Activated T-cell treated with anti-CD3 and anti-CD28 coated beads, Interleukin-2, amount 50 U/mL, for 72 hours (primary cell): ENCODE results near the gene NPAS3. TPM values are rescaled to one million over a fixed set of nuclear protein-coding genes. Genes with fewer than 3 reads are reported as not detected.
A peak's percentile ranks its signal among the peaks of the same experiment; 100 is the strongest.

Experiments
- ATAC-seq, 2 donors: fragments of 150-1000 bp; cut with Tn5 transposase; replicated peaks in 1 of 2; 2 replicates each; pipeline ENCODE4 v1.10.0; 2021; ENCODE audit warnings: moderate library complexity in 2 of 2, mild to moderate bottlenecking in 1 of 2
- DNase-seq, 2 donors: peaks; one replicate each; pipeline ENCODE4 v3.0.0; 2021 to 2022; ENCODE audit warnings: mixed read lengths in 1 of 2
- H3K27ac Mint-ChIP-seq: one replicate; pipeline ENCODE4 v1.8.0; 2022; ENCODE audit warnings: mild to moderate bottlenecking, moderate library complexity, mixed read lengths
- H3K27me3 Mint-ChIP-seq: one replicate; pipeline ENCODE4 v1.8.0; 2022; ENCODE audit warnings: low read depth, mixed read lengths
- H3K36me3 Mint-ChIP-seq, 2 donors: one replicate each; pipeline ENCODE4 v1.8.0; 2022; ENCODE audit warnings: mixed read lengths in 2 of 2, mild to moderate bottlenecking in 1 of 2; ENCODE audit not compliant: insufficient read depth in 2 of 2
- H3K4me1 Mint-ChIP-seq: one replicate; pipeline ENCODE4 v1.8.0; 2022; ENCODE audit warnings: low read depth, mixed read lengths
- H3K4me3 Mint-ChIP-seq, 2 donors: one replicate each; pipeline ENCODE4 v1.8.0; 2022; ENCODE audit warnings: mild to moderate bottlenecking in 2 of 2, mixed read lengths in 2 of 2, moderate library complexity in 2 of 2
- H3K9me3 Mint-ChIP-seq, 2 donors: one replicate each; pipeline ENCODE4 v1.8.0; 2022; ENCODE audit warnings: mixed read lengths in 2 of 2
- total RNA-seq, 2 donors: library from RNA; stranded (reverse); gene quantifications; one replicate each; pipeline ENCODE4 v1.2.3, GENCODE V29; 2022

Gene NPAS3
- total RNA-seq, 2 donors from 2014 or later = not detected

DNA sequence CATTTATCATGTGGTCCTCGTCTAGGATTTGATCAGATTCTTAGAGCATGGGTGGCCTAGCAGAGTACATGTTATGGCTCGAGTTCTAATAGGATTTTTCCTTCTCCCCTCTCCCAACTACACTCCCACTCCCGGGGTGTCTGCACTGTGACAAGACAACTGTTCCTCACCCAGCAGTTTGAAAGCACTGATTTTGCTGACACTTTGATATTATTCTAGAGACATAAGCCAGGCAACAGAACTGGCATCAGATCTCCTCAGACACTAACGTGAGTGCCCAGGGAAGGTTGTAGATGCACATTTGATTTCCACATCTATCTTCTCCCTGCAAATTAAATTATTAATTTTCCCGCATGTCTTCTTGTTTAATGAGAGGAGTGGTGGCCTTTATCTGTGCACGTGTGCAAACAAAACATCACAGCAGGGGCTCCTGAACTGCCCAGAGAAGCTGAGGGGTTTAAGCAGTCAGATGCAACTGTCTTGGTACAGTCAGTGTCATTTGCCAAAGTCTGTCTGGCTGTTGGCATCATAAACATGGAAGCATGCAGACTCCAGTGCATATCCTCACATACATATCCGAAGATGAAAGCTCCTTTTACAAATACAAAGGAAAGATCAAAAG, 491.8 kb downstream of the NPAS3 start:
- Mint-ChIP-seq H3K27me3 (no peaks in the 10 kb centered on the region), H3K36me3 (no peaks in the 10 kb centered on the region), H3K9me3 (no peaks in the 10 kb centered on the region), H3K27ac (no peak overlapping the region), H3K4me3 (no peak overlapping the region), H3K4me1 (peaks cover 1% of the 10 kb centered on the region)
- DNase-seq (no peak), ATAC-seq (no peak)

- Mint-ChIP-seq H3K4me1 (peaks cover 16% of the 10 kb centered on the region), H3K4me3 (no peak overlapping the region)
- DNase-seq = no peak
These were observed 493.8 kb downstream of the NPAS3 start for GRCh38 chr14:33432407-33433023.

DNA sequence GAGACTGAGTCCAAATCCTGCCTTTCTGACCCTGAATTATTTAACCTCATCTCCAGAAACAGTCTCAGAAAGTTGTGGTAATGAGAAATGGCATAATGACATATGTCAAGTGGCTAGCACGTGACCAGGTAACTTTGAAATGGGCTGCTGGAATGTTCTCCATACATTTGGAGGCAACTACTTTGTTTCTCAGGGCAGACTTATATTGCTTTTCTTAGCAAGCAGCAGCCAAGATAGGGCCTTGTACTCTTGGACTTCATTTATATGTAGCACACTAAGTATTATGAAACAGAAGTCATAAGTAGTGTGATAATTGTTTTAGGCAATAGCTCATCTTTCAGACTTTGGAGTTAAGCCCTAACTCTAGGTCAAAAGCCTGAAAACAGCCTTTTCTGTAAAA, 494.7 kb downstream of the NPAS3 start:
- no peaks in the 10 kb centered on the region for H3K36me3 Mint-ChIP-seq
- no peak for ATAC-seq
- H3K27ac Mint-ChIP-seq = no peak overlapping the region
- no peak overlapping the region for H3K4me3 Mint-ChIP-seq
- no peaks in the 10 kb centered on the region for H3K9me3 Mint-ChIP-seq
- H3K27me3 Mint-ChIP-seq = no peaks in the 10 kb centered on the region
- DNase-seq = no peak
- H3K4me1 Mint-ChIP-seq = peaks cover 16% of the 10 kb centered on the region

More at GRCh38 chr14:33432407-33433023, 493.8 kb downstream of the NPAS3 start:
- no peaks in the 10 kb centered on the region for H3K9me3 Mint-ChIP-seq
- H3K27ac Mint-ChIP-seq = no peak overlapping the region
- no peak for ATAC-seq
- H3K36me3 Mint-ChIP-seq = no peaks in the 10 kb centered on the region
- no peaks in the 10 kb centered on the region for H3K27me3 Mint-ChIP-seq

GRCh38 chr14:33435911-33436689, 497.4 kb downstream of the NPAS3 start:
- ATAC-seq (peak; percentile 87 to 96), DNase-seq (peak; percentile 10 to 24)
- Mint-ChIP-seq H3K4me3 (peak overlapping the region in 1 of 2 donors; percentile 27), H3K27me3 (no peaks in the 10 kb centered on the region), H3K9me3 (no peaks in the 10 kb centered on the region), H3K4me1 (peaks cover 16% of the 10 kb centered on the region), H3K27ac (peak overlapping the region; percentile 16), H3K36me3 (no peaks in the 10 kb centered on the region)

GRCh38 chr14:33441633-33442032, 503.0 kb downstream of the NPAS3 start:
- no peak for ATAC-seq
- Mint-ChIP-seq H3K4me1 (peaks cover 4% of the 10 kb centered on the region), H3K36me3 (peaks cover 0 to 2% of the 10 kb centered on the region in 2 donors), H3K9me3 (peaks cover 0 to 1% of the 10 kb centered on the region in 2 donors), H3K27me3 (no peaks in the 10 kb centered on the region), H3K27ac (no peak overlapping the region), H3K4me3 (no peak overlapping the region)
- DNase-seq = no peak

GRCh38 chr14:33444136-33444535, 505.5 kb downstream of the NPAS3 start:
- Mint-ChIP-seq H3K4me3 (no peak overlapping the region), H3K27me3 (no peaks in the 10 kb centered on the region), H3K4me1 (no peaks in the 10 kb centered on the region), H3K27ac (no peak overlapping the region), H3K9me3 (peaks cover 0 to 1% of the 10 kb centered on the region in 2 donors), H3K36me3 (peaks cover 0 to 2% of the 10 kb centered on the region in 2 donors)
- ATAC-seq = no peak
- DNase-seq = no peak

DNA sequence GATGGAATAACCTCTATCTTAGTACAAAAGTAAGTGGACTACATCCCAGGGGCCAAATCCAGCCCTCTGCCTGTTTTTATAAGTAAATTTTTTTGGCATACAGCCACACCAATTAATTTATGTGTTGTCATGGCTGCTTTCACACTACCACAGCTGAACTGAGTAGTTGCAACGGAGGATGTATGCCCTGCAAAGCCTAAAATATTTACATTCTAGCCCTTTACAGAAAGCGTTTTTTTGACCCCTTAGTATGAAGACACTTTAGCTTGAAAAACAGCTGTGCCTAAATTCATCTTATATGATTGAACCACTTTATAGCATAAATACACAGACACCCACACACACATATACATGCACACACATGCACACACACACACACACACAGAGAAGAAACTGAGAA, 510.6 kb downstream of the NPAS3 start:
- no peaks in the 10 kb centered on the region for H3K36me3 Mint-ChIP-seq
- no peaks in the 10 kb centered on the region for H3K9me3 Mint-ChIP-seq
- no peak overlapping the region for H3K4me3 Mint-ChIP-seq
- ATAC-seq = no peak
- no peaks in the 10 kb centered on the region for H3K4me1 Mint-ChIP-seq
- DNase-seq = no peak
- no peaks in the 10 kb centered on the region for H3K27me3 Mint-ChIP-seq
- H3K27ac Mint-ChIP-seq = no peak overlapping the region

GRCh38 chr14:33449703-33450395, 511.2 kb downstream of the NPAS3 start:
- H3K4me3 Mint-ChIP-seq = no peak overlapping the region
- no peaks in the 10 kb centered on the region for H3K9me3 Mint-ChIP-seq
- no peak overlapping the region for H3K27ac Mint-ChIP-seq
- no peaks in the 10 kb centered on the region for H3K27me3 Mint-ChIP-seq
- H3K4me1 Mint-ChIP-seq = no peaks in the 10 kb centered on the region
- H3K36me3 Mint-ChIP-seq = no peaks in the 10 kb centered on the region
- DNase-seq (no peak), ATAC-seq (no peak)

DNA sequence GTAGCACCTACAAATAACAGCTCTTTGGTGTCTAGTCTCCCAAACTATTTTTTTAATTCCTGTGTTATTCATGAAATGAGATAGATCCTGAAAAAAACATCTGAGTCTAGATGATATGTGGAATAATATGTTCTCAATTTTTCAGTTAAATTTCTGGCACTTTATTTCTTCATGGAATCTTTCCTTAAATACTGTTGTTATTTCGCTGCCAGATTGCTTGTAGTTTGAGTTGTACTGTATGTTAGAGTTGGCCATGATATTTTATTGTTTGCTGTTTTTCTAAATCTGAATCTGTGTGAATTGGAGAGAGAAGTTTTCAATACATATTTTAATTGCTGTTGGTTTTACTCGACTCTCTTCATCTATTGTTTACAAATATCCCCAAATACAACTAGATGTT, 511.7 kb downstream of the NPAS3 start:
- no peak for DNase-seq
- Mint-ChIP-seq H3K36me3 (no peaks in the 10 kb centered on the region), H3K4me3 (no peak overlapping the region), H3K4me1 (no peaks in the 10 kb centered on the region), H3K27ac (peak overlapping the region; percentile 20), H3K27me3 (no peaks in the 10 kb centered on the region), H3K9me3 (no peaks in the 10 kb centered on the region)
- no peak for ATAC-seq

DNA sequence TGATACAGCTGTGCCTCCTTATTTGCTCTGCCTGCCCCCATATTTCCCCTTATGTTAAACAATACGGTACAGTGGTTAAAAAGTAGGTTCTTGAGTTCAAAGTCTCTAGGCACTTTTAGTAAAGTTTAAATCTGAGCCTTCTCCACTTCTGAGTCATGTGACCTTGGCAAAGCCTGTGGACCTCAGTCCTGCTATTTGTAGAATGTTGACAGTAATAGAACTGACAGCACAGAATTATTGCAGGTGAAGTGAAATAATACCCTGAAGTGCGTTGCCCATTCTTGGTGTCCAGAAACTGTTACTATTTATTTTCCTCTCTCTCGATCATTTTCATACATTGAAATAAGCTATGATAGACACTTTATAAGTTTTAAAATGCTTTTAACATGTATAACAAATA, 512.5 kb downstream of the NPAS3 start:
- H3K27ac Mint-ChIP-seq = no peak overlapping the region
- H3K36me3 Mint-ChIP-seq = no peaks in the 10 kb centered on the region
- ATAC-seq (no peak), DNase-seq (no peak)
- H3K4me1 Mint-ChIP-seq = no peaks in the 10 kb centered on the region
- H3K9me3 Mint-ChIP-seq = no peaks in the 10 kb centered on the region
- no peaks in the 10 kb centered on the region for H3K27me3 Mint-ChIP-seq
- no peak overlapping the region for H3K4me3 Mint-ChIP-seq

DNA sequence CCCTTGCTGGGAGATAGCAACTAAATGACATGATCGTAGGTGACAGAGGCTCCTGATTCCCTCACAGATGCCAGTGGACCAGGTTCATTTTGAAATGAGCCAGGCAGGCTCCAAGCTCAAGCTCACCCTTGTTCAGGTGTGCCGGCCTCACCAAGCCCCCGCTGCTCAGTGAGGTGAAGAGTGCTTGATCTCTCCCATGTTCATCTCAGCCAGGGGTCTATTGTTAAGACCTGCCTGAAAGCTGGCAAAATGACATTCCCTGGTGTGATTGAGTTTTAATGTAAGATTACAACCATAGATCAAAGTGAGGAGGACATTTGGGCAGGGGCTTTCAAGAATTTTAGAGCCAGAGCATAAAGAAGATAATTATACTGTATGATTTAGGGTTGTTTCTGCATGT, 514.3 kb downstream of the NPAS3 start:
- no peak overlapping the region for H3K4me3 Mint-ChIP-seq
- H3K27ac Mint-ChIP-seq = no peak overlapping the region
- H3K36me3 Mint-ChIP-seq = no peaks in the 10 kb centered on the region
- no peaks in the 10 kb centered on the region for H3K9me3 Mint-ChIP-seq
- ATAC-seq = no peak
- H3K4me1 Mint-ChIP-seq = no peaks in the 10 kb centered on the region
- no peaks in the 10 kb centered on the region for H3K27me3 Mint-ChIP-seq
- no peak for DNase-seq

DNA sequence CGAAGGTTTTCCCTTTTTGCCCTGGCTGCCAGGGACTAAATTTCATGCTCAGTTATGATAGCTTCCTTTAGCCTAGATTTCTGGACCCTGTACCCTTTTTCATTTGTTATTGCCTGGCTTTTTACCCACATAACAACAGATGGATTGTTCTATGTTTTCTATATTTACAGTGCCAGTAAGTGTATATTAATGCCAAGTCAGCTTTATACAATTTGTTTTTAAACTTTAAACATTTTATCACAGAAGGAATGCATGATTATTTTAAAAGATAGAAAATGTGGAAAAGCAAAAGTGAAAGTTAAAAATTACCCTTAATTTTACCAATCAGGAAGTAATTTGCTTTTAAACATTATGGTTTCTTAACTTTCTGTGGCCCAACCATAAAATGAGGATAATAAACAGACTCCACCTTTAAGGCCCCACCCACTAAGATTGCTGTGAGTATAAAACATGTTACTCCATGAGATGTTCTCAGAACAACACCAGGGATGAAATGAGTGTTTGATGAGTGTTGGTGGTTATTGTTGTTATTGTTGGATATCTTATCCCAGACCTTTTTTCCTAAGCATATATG, 515.4 kb downstream of the NPAS3 start:
- DNase-seq (no peak), ATAC-seq (no peak)
- Mint-ChIP-seq H3K36me3 (no peaks in the 10 kb centered on the region), H3K27ac (no peak overlapping the region), H3K4me3 (no peak overlapping the region), H3K27me3 (no peaks in the 10 kb centered on the region), H3K9me3 (no peaks in the 10 kb centered on the region), H3K4me1 (no peaks in the 10 kb centered on the region)

DNA sequence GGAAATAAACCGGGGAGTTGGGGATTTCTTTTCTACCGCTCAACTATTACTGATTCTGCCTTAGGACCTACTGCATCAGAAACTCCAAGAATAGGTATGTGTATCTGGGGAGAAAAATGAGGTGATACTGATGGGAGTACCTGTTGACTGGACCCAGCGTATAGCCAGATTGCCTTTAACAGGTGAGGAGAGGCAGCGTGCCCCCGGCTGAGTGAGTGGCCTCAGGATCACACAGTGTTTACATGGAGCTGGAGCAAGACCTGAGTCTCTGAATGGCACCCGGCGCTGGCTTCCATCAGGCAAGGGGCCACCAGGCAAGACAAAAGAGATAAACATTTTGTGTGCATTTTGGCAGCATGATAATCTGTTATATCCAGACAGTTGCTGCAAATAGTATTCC, 516.0 kb downstream of the NPAS3 start:
- DNase-seq = no peak
- no peaks in the 10 kb centered on the region for H3K4me1 Mint-ChIP-seq
- H3K4me3 Mint-ChIP-seq = no peak overlapping the region
- no peaks in the 10 kb centered on the region for H3K9me3 Mint-ChIP-seq
- ATAC-seq = no peak
- H3K27ac Mint-ChIP-seq = no peak overlapping the region
- H3K36me3 Mint-ChIP-seq = no peaks in the 10 kb centered on the region
- H3K27me3 Mint-ChIP-seq = no peaks in the 10 kb centered on the region
